ENCODE data around the gene NR2F2.

DNA sequence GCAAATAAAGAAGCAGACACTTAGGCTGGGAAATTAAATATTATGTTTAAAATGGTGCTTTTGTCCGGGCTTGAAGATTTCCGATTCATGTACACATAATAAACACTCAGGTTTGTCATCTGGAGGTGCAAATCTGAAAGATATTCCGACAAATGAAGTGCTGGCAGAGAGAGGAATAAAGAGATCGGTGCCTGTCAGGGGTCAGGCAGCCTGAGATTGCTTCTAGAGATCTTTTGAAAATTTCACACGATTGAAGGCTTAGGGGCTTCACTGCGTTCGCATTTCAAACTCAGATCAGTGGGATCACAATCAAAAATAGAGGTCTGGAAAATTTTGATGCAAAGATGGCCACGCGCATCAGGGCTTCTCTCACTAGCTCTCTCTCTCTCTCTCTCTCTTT is 33.2 kb downstream of the NR2F2 start:
- TF ChIP-seq, protein P1, sequence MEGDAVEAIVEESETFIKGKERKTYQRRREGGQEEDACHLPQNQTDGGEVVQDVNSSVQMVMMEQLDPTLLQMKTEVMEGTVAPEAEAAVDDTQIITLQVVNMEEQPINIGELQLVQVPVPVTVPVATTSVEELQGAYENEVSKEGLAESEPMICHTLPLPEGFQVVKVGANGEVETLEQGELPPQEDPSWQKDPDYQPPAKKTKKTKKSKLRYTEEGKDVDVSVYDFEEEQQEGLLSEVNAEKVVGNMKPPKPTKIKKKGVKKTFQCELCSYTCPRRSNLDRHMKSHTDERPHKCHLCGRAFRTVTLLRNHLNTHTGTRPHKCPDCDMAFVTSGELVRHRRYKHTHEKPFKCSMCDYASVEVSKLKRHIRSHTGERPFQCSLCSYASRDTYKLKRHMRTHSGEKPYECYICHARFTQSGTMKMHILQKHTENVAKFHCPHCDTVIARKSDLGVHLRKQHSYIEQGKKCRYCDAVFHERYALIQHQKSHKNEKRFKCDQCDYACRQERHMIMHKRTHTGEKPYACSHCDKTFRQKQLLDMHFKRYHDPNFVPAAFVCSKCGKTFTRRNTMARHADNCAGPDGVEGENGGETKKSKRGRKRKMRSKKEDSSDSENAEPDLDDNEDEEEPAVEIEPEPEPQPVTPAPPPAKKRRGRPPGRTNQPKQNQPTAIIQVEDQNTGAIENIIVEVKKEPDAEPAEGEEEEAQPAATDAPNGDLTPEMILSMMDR (IDR thresholded peaks at IDR 0.05 in 8 of 11, conservative IDR thresholded peaks at IDR 0.05 in 3 of 11): no peak
- TF ChIP-seq POLR2A (IDR thresholded peaks at IDR 0.05) (no peak), POLR2AphosphoS5 (IDR thresholded peaks at IDR 0.05) (no peak)

All from spleen (tissue), 7 donors.